Measurements from ENCODE around the gene STAMBPL1. TPM values are rescaled to one million over a fixed set of nuclear protein-coding genes. Genes with fewer than 3 reads are reported as not detected.

STAMBPL1 gene
- 10 to 100 TPM; 14.4 to 26.3 (median 22.3) TPM for total RNA-seq

GRCh38 chr10:88879534-88880281 lies at the start of gene STAMBPL1:
TSS of gene STAMBPL1 (plus strand) at chr10:88880245. CDS start at chr10:88901709, 21,464 bp downstream.
- peak; percentile 50 for ATAC-seq
- Histone ChIP-seq H3K9me3 (no peaks in the 10 kb centered on the region), H3K27me3 (no peaks in the 10 kb centered on the region), H3K4me1 (peaks cover 0 to 47% (median 0%) of the 10 kb centered on the region in 3 donors), H3K4me3 (peak within 1 kb of the TSS; percentile 60 to 82), H3K36me3 (no peaks in the 10 kb centered on the region), H3K27ac (peak within 1 kb of the TSS; percentile 52 to 95 (median 90))
- 7% methylated on average over 3 to 5 of the region's 26 CpGs for WGBS, 2 donors (ENCODE audit: low coverage in 1 of 2)
- no peak for TF ChIP-seq POLR2AphosphoS5 (IDR thresholded peaks at IDR 0.05)
- no peak for TF ChIP-seq CTCF (IDR thresholded peaks at IDR 0.05)
- TF ChIP-seq POLR2A (IDR thresholded peaks at IDR 0.05), result no peak

GRCh38 chr10:88830643-88831268 lies 49.3 kb upstream of the STAMBPL1 start:
- no peaks in the 10 kb centered on the region for H3K9me3 ChIP-seq
- WGBS, 2 donors (ENCODE audit: low coverage in 1 of 2), result 85 to 89% methylated on average over 9 of the region's 9 CpGs
- TF ChIP-seq EP300 (IDR thresholded peaks at IDR 0.05) (no peak), CTCF (IDR thresholded peaks at IDR 0.05) (no peak), POLR2AphosphoS5 (IDR thresholded peaks at IDR 0.05) (no peak), POLR2A (IDR thresholded peaks at IDR 0.05) (no peak)
- no peaks in the 10 kb centered on the region for H3K4me1 ChIP-seq
- no peaks in the 10 kb centered on the region for H3K27me3 ChIP-seq
- no peak overlapping the region for H3K4me3 ChIP-seq
- no peaks in the 10 kb centered on the region for H3K36me3 ChIP-seq
- no peak for ATAC-seq
- no peak overlapping the region for H3K27ac ChIP-seq

- no peak for ATAC-seq
- Histone ChIP-seq H3K27me3 (no peaks in the 10 kb centered on the region), H3K36me3 (no peaks in the 10 kb centered on the region), H3K4me3 (no peak overlapping the region), H3K27ac (no peak overlapping the region), H3K9me3 (no peaks in the 10 kb centered on the region), H3K4me1 (no peaks in the 10 kb centered on the region)
- 69 to 89% methylated on average over 6 to 7 of the region's 8 CpGs for WGBS, 2 donors (ENCODE audit: low coverage in 1 of 2)
- TF ChIP-seq EP300 (IDR thresholded peaks at IDR 0.05) (no peak), CTCF (IDR thresholded peaks at IDR 0.05) (no peak)
Observed at GRCh38 chr10:88831709-88832108, 48.3 kb upstream of the STAMBPL1 start.

- TF ChIP-seq CTCF (IDR thresholded peaks at IDR 0.05) (no peak), POLR2AphosphoS5 (IDR thresholded peaks at IDR 0.05) (no peak)
- no peaks in the 10 kb centered on the region for H3K27me3 ChIP-seq
- no peak for ATAC-seq
- no peak overlapping the region for H3K4me3 ChIP-seq
- H3K9me3 ChIP-seq, result no peaks in the 10 kb centered on the region
- H3K4me1 ChIP-seq, result no peaks in the 10 kb centered on the region
- no peak overlapping the region for H3K27ac ChIP-seq
- H3K36me3 ChIP-seq, result no peaks in the 10 kb centered on the region
Observed at GRCh38 chr10:88832376-88832775, 47.7 kb upstream of the STAMBPL1 start.

- Histone ChIP-seq H3K36me3 (no peaks in the 10 kb centered on the region), H3K27me3 (no peaks in the 10 kb centered on the region), H3K4me1 (no peaks in the 10 kb centered on the region), H3K27ac (no peak overlapping the region), H3K4me3 (no peak overlapping the region), H3K9me3 (no peaks in the 10 kb centered on the region)
- WGBS, 2 donors (ENCODE audit: low coverage in 1 of 2), result 75 to 88% methylated on average over 2 of the region's 2 CpGs
- TF ChIP-seq POLR2AphosphoS5 (IDR thresholded peaks at IDR 0.05) (no peak), CTCF (IDR thresholded peaks at IDR 0.05) (no peak), EP300 (IDR thresholded peaks at IDR 0.05) (no peak), POLR2A (IDR thresholded peaks at IDR 0.05) (no peak)
- no peak for ATAC-seq
Observed at GRCh38 chr10:88833156-88833555, 46.9 kb upstream of the STAMBPL1 start.
